ENCODE results near the gene F13B.
"Not testable (repeated sequence)": the region's sequence is repeated elsewhere in the genome, so short reads cannot be mapped to it uniquely, and the experiment has no call there.

The F13B gene

DNA sequence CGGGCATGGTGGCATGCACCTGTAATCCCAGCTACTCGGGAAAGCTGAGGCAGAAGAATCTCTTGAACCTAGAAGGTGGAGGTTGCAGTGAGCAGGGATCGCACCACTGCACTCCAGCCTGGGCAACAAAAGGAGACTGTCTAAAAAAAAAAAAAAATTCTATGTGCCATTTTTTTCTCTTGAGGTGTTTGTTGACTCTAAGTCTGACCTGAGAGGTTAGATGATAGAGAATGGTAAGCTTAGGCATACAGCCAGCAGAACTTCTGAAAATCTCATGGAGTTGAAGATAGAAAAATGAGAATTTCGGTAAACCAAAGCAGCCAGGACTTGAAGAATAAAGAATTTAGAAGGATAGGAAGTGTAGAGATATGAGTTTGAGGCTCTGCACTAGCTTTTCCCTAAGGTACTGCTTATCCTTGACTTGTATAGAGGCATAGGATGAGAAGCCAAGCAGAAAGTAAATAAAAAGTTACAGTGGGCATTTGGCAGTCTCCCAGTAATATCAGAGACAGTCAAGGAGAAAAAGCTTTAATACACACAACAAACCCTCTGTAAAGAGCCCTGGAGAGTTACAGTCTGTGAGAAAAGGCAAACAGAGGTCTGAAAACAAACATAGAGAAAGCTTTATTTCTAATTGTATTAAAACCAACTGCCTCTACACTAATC is 24.3 kb downstream of the F13B start:
- no peak for DNase-seq (ENCODE audit: low spot score)

GRCh38 chr1:197041486-197042353 is 25.3 kb downstream of the F13B start:
- no peak for DNase-seq (ENCODE audit: low spot score)

DNA sequence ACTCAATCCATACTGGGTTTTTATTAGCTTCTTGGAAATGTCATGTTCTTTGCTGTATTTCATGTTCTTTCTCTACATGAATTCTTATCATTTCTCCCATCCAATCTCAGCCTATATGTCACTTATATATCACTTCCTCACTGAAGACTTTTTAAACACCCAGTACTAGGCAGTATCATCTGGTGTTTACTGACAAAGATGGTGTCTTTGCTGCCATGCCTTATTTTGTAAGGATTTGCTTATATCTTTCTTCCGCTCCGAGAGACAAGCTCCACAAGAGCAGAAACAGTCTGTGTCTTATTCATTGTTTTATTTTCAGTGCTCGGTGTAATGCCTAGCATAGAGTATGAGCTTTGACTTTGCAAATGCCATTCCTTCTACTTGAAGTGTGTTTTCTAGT is 30.2 kb downstream of the F13B start:
- no peak for DNase-seq (ENCODE audit: low spot score)

GRCh38 chr1:197034631-197035339 is 32.3 kb downstream of the F13B start:
- DNase-seq (ENCODE audit: low spot score), result not testable (repeated sequence)

- DNase-seq (ENCODE audit: low spot score), result no peak
These were observed 37.3 kb downstream of the F13B start for GRCh38 chr1:197029749-197030148.

- DNase-seq (ENCODE audit: low spot score), result no peak
These were observed 39.7 kb downstream of the F13B start for GRCh38 chr1:197027359-197027758.

GRCh38 chr1:197024460-197024859 is 42.6 kb downstream of the F13B start:
- no peak for DNase-seq (ENCODE audit: low spot score)

DNA sequence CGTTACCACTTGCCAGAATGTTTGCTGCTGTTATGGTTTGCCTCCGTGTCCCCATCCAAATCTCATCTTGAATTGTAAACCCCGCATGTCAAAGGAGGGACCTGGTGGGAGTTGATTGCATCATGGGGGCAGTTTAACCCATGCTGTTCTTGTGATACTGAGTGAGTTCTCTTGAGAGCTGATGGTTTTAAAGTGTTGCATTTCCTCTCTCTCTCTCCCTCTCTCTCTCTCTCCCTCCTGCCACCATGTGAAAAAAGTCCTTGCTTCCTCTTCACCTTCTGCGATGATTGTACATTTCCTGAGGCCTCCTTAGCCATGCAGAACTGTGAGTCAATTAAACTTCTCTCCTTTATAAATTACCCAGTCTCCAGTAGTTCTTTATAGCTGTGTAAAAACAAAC is 45.3 kb downstream of the F13B start:
- no peak for DNase-seq (ENCODE audit: low spot score)

- no peak for DNase-seq (ENCODE audit: low spot score)
These were observed 49.4 kb downstream of the F13B start for GRCh38 chr1:197017558-197018146.

- DNase-seq (ENCODE audit: low spot score), result no peak
These were observed 50.3 kb downstream of the F13B start for GRCh38 chr1:197016751-197017150.

DNA sequence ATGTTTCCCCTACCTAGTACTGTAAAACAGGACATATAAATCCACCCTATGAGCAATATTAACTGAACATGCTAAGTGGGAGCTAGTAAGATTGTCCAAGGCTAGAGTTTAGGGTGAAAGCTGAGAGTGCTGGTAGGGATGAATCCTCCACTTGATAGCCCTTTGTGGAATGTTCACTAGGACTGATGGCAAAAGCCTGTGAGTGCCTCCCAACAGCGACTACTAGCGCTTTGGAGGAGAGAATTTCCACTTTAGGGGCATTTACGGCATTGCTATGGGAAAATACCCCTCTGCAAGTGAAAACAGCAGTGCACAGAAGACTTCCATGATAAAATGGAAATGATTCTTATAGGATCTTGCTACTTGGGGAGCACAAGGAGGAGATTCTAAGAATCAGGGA is 53.8 kb downstream of the F13B start:
- no peak for DNase-seq (ENCODE audit: low spot score)

DNA sequence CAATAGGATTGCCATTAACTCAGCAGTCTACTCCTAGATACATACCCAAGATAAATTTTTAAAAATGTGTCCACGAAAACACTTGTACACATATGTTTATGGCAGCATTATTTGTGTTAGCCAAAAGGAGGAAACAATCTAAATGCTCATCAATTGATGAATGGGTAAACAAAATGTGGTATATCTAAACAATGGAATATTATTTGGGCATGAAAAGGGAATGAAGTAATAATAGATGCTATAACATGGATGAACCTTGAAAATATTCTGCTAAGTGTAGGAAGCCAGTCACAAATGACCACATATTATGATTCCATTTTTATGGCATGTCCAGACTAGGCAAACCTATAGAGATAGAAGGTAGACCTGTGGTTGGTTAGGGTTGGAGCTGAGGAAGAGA is 55.4 kb downstream of the F13B start:
- DNase-seq (ENCODE audit: low spot score), result no peak

DNA sequence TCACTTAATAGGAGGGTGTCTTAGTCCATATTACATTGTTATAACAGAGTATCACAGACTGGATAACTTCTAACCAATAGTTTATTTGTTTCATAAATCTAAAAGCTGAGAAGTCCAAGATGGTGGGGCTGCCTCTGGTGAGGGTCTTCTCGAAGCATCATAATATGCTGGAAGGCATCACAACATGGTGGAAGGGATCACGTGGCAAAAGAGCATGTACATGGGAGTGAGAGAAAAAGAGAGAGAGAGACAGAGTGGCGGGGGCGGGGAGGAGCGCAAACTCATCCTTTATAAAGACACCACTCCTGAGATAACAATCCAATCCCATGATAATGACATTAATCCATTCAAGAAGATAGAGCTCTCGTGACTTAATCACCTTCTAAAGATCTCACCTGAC is 58.2 kb downstream of the F13B start:
- no peak for DNase-seq (ENCODE audit: low spot score)

GRCh38 chr1:197003132-197003531 is 63.9 kb downstream of the F13B start:
- no peak for DNase-seq (ENCODE audit: low spot score)

- no peak for DNase-seq (ENCODE audit: low spot score)
These were observed 65.2 kb downstream of the F13B start for GRCh38 chr1:197001828-197002227.

GRCh38 chr1:196997423-196997822 is 69.6 kb downstream of the F13B start:
- no peak for DNase-seq (ENCODE audit: low spot score)

DNA sequence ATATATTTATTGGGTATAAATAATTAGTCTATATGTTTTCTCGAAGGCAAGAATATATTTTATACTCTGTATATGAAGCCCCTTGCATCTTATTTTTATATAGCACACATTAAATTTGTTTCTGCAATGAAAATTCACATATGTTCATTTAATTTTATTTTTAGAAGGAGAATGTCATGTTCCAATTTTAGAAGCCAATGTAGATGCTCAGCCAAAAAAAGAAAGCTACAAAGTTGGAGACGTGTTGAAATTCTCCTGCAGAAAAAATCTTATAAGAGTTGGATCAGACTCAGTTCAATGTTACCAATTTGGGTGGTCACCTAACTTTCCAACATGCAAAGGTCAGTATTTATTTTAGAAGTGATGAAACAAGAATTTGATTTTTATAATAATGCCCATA is 73.1 kb downstream of the F13B start:
- no peak for DNase-seq (ENCODE audit: low spot score)

DNA sequence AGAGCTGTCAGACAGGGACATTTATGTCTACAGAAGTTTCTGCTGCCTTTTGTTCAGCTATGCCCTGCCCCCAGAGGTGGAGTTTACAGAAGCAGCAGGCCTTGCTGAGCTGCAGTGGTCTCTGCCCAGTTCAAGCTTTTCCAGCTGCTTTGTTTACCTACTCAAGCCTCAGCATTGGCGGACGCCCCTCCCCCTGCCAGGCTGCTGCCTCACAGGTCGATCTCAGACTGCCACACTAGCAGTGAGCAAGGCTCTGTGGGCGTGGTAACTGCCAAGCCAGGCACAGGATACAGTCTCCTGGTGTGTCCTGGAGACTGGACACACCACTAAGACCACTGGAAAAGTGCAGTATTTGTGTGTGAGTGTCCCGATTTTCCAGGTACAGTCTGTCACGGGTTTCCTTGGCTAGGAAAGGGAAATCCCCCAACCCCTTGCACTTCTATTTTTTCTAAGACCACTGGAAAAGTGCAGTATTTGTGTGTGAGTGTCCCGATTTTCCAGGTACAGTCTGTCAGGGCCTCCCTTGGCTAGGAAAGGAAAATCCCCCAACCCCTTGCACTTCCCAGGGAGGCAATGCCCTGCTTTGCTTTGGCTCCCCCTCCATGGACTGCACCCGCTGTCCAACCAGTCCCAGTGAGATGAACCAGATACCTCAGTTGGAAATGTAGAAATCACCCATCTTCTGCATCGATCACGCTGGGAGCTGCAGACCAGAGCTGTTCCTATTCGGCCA is 75.0 kb downstream of the F13B start:
- not testable (repeated sequence) for DNase-seq (ENCODE audit: low spot score)

Data from globus pallidus (tissue), 1 donor.